22Rv1 (cell line): ENCODE results near the gene EFCAB9.

ENCODE experiments used
- ZFX ChIP-seq: fragments of 450-650 bp; IDR thresholded peaks from 2 replicates; pipeline ENCODE4 v1.6.1; 2017; ENCODE audit warnings: antibody characterized with exemption, borderline replicate concordance
- TF ChIP-seq, protein P1 (sequence below): fragments of 450-650 bp; IDR thresholded peaks from 2 replicates; pipeline ENCODE4 v1.5.1; 2017; ENCODE audit warnings: mild to moderate bottlenecking

DNA sequence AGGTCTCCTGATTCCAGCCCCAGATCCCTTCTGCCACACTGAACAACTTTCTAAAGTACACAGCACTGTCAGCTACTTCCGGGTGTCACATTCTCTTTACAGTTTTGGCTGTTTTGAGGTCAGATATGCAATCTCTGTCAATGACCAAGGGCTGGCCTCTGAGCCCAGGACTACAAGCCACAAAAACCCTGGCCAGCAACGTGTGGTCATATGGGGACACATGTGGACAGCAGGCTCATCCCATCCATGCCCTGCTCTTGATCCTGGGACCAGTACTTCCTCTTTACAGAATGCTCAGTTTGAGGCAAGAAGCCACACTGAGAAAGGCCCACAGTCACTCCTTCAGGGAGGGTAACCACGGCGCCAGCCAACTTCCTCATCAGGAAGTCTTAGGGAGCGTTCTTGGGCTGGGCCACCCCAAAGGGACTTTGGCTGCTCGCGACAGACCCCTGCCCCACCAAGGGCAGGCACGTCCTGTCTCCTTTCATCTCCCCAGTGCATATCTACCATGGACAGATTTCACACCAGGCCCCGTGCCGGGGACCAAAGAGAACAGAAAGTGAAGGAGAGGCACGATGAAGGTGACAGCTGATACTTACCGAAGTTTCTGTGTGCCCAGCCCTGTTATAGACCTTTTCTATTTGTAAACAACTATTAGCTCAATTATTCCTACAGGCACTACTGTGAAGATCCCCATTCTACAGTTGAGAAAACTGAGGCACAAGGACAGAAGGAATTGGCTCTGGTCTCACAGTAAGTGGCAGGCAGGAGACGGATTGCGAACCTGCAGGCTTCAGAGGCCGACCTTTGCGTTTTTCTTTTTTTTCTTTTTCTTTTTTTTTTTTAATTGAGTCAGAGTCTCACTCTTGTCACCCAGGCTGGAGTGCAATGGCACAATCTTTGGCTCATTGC is 43.2 kb upstream of the EFCAB9 start:
- TF ChIP-seq, protein P1, sequence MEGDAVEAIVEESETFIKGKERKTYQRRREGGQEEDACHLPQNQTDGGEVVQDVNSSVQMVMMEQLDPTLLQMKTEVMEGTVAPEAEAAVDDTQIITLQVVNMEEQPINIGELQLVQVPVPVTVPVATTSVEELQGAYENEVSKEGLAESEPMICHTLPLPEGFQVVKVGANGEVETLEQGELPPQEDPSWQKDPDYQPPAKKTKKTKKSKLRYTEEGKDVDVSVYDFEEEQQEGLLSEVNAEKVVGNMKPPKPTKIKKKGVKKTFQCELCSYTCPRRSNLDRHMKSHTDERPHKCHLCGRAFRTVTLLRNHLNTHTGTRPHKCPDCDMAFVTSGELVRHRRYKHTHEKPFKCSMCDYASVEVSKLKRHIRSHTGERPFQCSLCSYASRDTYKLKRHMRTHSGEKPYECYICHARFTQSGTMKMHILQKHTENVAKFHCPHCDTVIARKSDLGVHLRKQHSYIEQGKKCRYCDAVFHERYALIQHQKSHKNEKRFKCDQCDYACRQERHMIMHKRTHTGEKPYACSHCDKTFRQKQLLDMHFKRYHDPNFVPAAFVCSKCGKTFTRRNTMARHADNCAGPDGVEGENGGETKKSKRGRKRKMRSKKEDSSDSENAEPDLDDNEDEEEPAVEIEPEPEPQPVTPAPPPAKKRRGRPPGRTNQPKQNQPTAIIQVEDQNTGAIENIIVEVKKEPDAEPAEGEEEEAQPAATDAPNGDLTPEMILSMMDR: no peak
- TF ChIP-seq ZFX: no peak
